ENCODE data around the gene FBXO42. TPM values are rescaled to one million over a fixed set of nuclear protein-coding genes. Genes with fewer than 3 reads are reported as not detected.
"Not testable (repeated sequence)": the region's sequence is repeated elsewhere in the genome, so short reads cannot be mapped to it uniquely, and the experiment has no call there.

FBXO42 gene
- total RNA-seq, 2 experiments from 2014 or later: 14.6 to 17.7 TPM

- no peaks in the 10 kb centered on the region for H3K9me3 Mint-ChIP-seq
- DNase-seq: no peak
- no peaks in the 10 kb centered on the region for H3K36me3 Mint-ChIP-seq
- H3K27ac Mint-ChIP-seq: no peak overlapping the region
- no peaks in the 10 kb centered on the region for H3K27me3 Mint-ChIP-seq
- peaks cover 21% of the 10 kb centered on the region for H3K4me1 Mint-ChIP-seq
- H3K4me3 Mint-ChIP-seq: no peak overlapping the region
These were observed 84.5 kb downstream of the FBXO42 start for GRCh38 chr1:16267690-16268180.

- Mint-ChIP-seq H3K9me3 (no peaks in the 10 kb centered on the region), H3K27me3 (no peaks in the 10 kb centered on the region), H3K27ac (no peak overlapping the region), H3K4me1 (peaks cover 21% of the 10 kb centered on the region), H3K4me3 (no peak overlapping the region), H3K36me3 (no peaks in the 10 kb centered on the region)
- DNase-seq: no peak
These were observed 85.7 kb downstream of the FBXO42 start for GRCh38 chr1:16266411-16267118.

GRCh38 chr1:16262067-16262466 lies 90.2 kb downstream of the FBXO42 start:
- Mint-ChIP-seq H3K27ac (no peak overlapping the region), H3K36me3 (no peaks in the 10 kb centered on the region), H3K4me3 (no peak overlapping the region), H3K4me1 (peaks cover 10% of the 10 kb centered on the region), H3K27me3 (no peaks in the 10 kb centered on the region), H3K9me3 (no peaks in the 10 kb centered on the region)
- no peak for DNase-seq

- H3K36me3 Mint-ChIP-seq: no peaks in the 10 kb centered on the region
These were observed 91.5 kb downstream of the FBXO42 start for GRCh38 chr1:16260814-16261213.

GRCh38 chr1:16258591-16259135 lies 93.6 kb downstream of the FBXO42 start:
- no peaks in the 10 kb centered on the region for H3K36me3 Mint-ChIP-seq
- no peak overlapping the region for H3K27ac Mint-ChIP-seq
- H3K9me3 Mint-ChIP-seq: no peaks in the 10 kb centered on the region
- H3K4me1 Mint-ChIP-seq: peaks cover 5% of the 10 kb centered on the region
- no peaks in the 10 kb centered on the region for H3K27me3 Mint-ChIP-seq
- no peak overlapping the region for H3K4me3 Mint-ChIP-seq
- DNase-seq: no peak

More at GRCh38 chr1:16260814-16261213, 91.5 kb downstream of the FBXO42 start:
- Mint-ChIP-seq H3K9me3 (no peaks in the 10 kb centered on the region), H3K27me3 (no peaks in the 10 kb centered on the region), H3K4me1 (peaks cover 2% of the 10 kb centered on the region), H3K27ac (no peak overlapping the region), H3K4me3 (no peak overlapping the region)
- no peak for DNase-seq

- H3K27me3 Mint-ChIP-seq: no peaks in the 10 kb centered on the region
- no peak for DNase-seq
- peaks cover 7% of the 10 kb centered on the region for H3K4me1 Mint-ChIP-seq
- no peaks in the 10 kb centered on the region for H3K9me3 Mint-ChIP-seq
- H3K36me3 Mint-ChIP-seq: no peaks in the 10 kb centered on the region
- H3K27ac Mint-ChIP-seq: no peak overlapping the region
- no peak overlapping the region for H3K4me3 Mint-ChIP-seq
These were observed 94.3 kb downstream of the FBXO42 start for GRCh38 chr1:16257968-16258367.

- H3K36me3 Mint-ChIP-seq, H3K27ac Mint-ChIP-seq, H3K27me3 Mint-ChIP-seq, H3K9me3 Mint-ChIP-seq, H3K4me1 Mint-ChIP-seq, H3K4me3 Mint-ChIP-seq, DNase-seq: not testable (repeated sequence)
These were observed 94.7 kb downstream of the FBXO42 start for GRCh38 chr1:16257556-16257955.

GRCh38 chr1:16256478-16256877 lies 95.8 kb downstream of the FBXO42 start:
- peaks cover 3% of the 10 kb centered on the region for H3K36me3 Mint-ChIP-seq
- no peaks in the 10 kb centered on the region for H3K9me3 Mint-ChIP-seq
- no peak overlapping the region for H3K27ac Mint-ChIP-seq
- H3K4me1 Mint-ChIP-seq: peaks cover 7% of the 10 kb centered on the region
- no peak for DNase-seq
- H3K4me3 Mint-ChIP-seq: no peak overlapping the region
- H3K27me3 Mint-ChIP-seq: no peaks in the 10 kb centered on the region

GRCh38 chr1:16254263-16254928 lies 97.9 kb downstream of the FBXO42 start:
- peaks cover 20% of the 10 kb centered on the region for H3K4me1 Mint-ChIP-seq
- no peaks in the 10 kb centered on the region for H3K9me3 Mint-ChIP-seq
- peak overlapping the region; percentile 44 for H3K27ac Mint-ChIP-seq
- peaks cover 7% of the 10 kb centered on the region for H3K36me3 Mint-ChIP-seq
- H3K4me3 Mint-ChIP-seq: no peak overlapping the region
- no peak for DNase-seq
- no peaks in the 10 kb centered on the region for H3K27me3 Mint-ChIP-seq

- DNase-seq: no peak
- Mint-ChIP-seq H3K4me1 (peaks cover 29% of the 10 kb centered on the region), H3K36me3 (peaks cover 7% of the 10 kb centered on the region), H3K9me3 (no peaks in the 10 kb centered on the region), H3K4me3 (no peak overlapping the region), H3K27me3 (no peaks in the 10 kb centered on the region), H3K27ac (no peak overlapping the region)
These were observed 98.9 kb downstream of the FBXO42 start for GRCh38 chr1:16253332-16253922.

GRCh38 chr1:16252912-16253311 lies 99.4 kb downstream of the FBXO42 start:
- H3K27me3 Mint-ChIP-seq: no peaks in the 10 kb centered on the region
- H3K9me3 Mint-ChIP-seq: no peaks in the 10 kb centered on the region
- H3K27ac Mint-ChIP-seq: no peak overlapping the region
- H3K36me3 Mint-ChIP-seq: peaks cover 7% of the 10 kb centered on the region
- no peak for DNase-seq
- H3K4me1 Mint-ChIP-seq: peaks cover 30% of the 10 kb centered on the region
- no peak overlapping the region for H3K4me3 Mint-ChIP-seq

- Mint-ChIP-seq H3K4me3 (no peak overlapping the region), H3K4me1 (peaks cover 30% of the 10 kb centered on the region), H3K27ac (no peak overlapping the region), H3K9me3 (no peaks in the 10 kb centered on the region), H3K27me3 (no peaks in the 10 kb centered on the region), H3K36me3 (peaks cover 7% of the 10 kb centered on the region)
- no peak for DNase-seq
These were observed 100.9 kb downstream of the FBXO42 start for GRCh38 chr1:16251381-16251780.

- no peaks in the 10 kb centered on the region for H3K9me3 Mint-ChIP-seq
- H3K36me3 Mint-ChIP-seq: peaks cover 7% of the 10 kb centered on the region
- no peak for DNase-seq
- no peak overlapping the region for H3K4me3 Mint-ChIP-seq
- no peak overlapping the region for H3K27ac Mint-ChIP-seq
- H3K4me1 Mint-ChIP-seq: peaks cover 30% of the 10 kb centered on the region
- no peaks in the 10 kb centered on the region for H3K27me3 Mint-ChIP-seq
These were observed 101.6 kb downstream of the FBXO42 start for GRCh38 chr1:16250524-16251251.

- no peak for DNase-seq
- Mint-ChIP-seq H3K36me3 (peaks cover 7% of the 10 kb centered on the region), H3K4me3 (no peak overlapping the region)
These were observed 102.6 kb downstream of the FBXO42 start for GRCh38 chr1:16249596-16250241.

More at GRCh38 chr1:16249596-16250241, 102.6 kb downstream of the FBXO42 start:
- Mint-ChIP-seq H3K4me1 (peaks cover 30% of the 10 kb centered on the region), H3K27ac (peak overlapping the region; percentile 72), H3K9me3 (no peaks in the 10 kb centered on the region), H3K27me3 (no peaks in the 10 kb centered on the region)
